Natural killer cell (primary cell): Measurements from ENCODE around the gene SCP2. TPM values are rescaled to one million over a fixed set of nuclear protein-coding genes. Genes with fewer than 3 reads are reported as not detected.
"Not testable (repeated sequence)": the region's sequence is repeated elsewhere in the genome, so short reads cannot be mapped to it uniquely, and the experiment has no call there.

Source experiments
- ATAC-seq, 3 donors: fragments of 150-1000 bp in 2 of 3; fragments of 200-7000 bp in 1 of 3; cut with Tn5 transposase; 1 replicate in 1 of 3; 2 replicates in 2 of 3; pipeline ENCODE4 v1.10.0; 2021; ENCODE audit warnings: mild to moderate bottlenecking in 2 of 3, moderate library complexity in 2 of 3
- DNase-seq, 2 donors: peaks; one replicate each; pipeline versions ENCODE4 v3.0.0 to v3.0.0-alpha.2; 2013 to 2021; ENCODE audit warnings: mixed read lengths in 1 of 2
- H3K27ac ChIP-seq: one replicate; pipeline ENCODE4 v1.5.1; 2013; ENCODE audit warnings: mild to moderate bottlenecking, low read length
- H3K27me3 ChIP-seq: one replicate; pipeline ENCODE4 v1.6.1; 2013; ENCODE audit warnings: low read length; ENCODE audit not compliant: control insufficient read depth, insufficient read depth
- H3K36me3 ChIP-seq: one replicate; pipeline ENCODE4 v1.6.1; 2013; ENCODE audit warnings: low read length; ENCODE audit not compliant: control insufficient read depth, insufficient read depth
- H3K4me1 ChIP-seq: one replicate; pipeline ENCODE4 v1.6.1; 2013; ENCODE audit warnings: low read length; ENCODE audit not compliant: control insufficient read depth, insufficient read depth
- H3K4me3 ChIP-seq: one replicate; pipeline ENCODE4 v1.5.1; 2013; ENCODE audit warnings: low read length
- H3K9me3 ChIP-seq: one replicate; pipeline ENCODE4 v1.6.1; 2013; ENCODE audit warnings: low read length; ENCODE audit not compliant: control insufficient read depth, insufficient read depth
- H3K27ac Mint-ChIP-seq, 2 donors: one replicate each; pipeline ENCODE4 v1.8.0; 2022; ENCODE audit warnings: mild to moderate bottlenecking in 2 of 2, mixed read lengths in 2 of 2, moderate library complexity in 1 of 2
- H3K27me3 Mint-ChIP-seq, 2 donors: one replicate each; pipeline ENCODE4 v1.8.0; 2022; ENCODE audit warnings: low read depth in 2 of 2, mixed read lengths in 2 of 2
- H3K36me3 Mint-ChIP-seq: one replicate; pipeline ENCODE4 v1.8.0; 2022; ENCODE audit warnings: mixed read lengths
- H3K4me1 Mint-ChIP-seq, 2 donors: one replicate each; pipeline ENCODE4 v1.8.0; 2022; ENCODE audit warnings: mixed read lengths in 2 of 2
- H3K4me3 Mint-ChIP-seq: one replicate; pipeline ENCODE4 v1.8.0; 2022; ENCODE audit warnings: mild to moderate bottlenecking, moderate library complexity, mixed read lengths
- H3K9me3 Mint-ChIP-seq, 2 donors: one replicate each; pipeline ENCODE4 v1.8.0; 2022; ENCODE audit warnings: mixed read lengths in 2 of 2
- WGBS: methylation state at CpG from one replicate; pipeline ENCODE4 v1.1.7; 2013; ENCODE audit warnings: missing lambda C conversion rate; ENCODE audit not compliant: insufficient coverage; 5-methylcytosine and 5-hydroxymethylcytosine counted together
- intact Hi-C: fragments of 100-400 bp; cut with micrococcal nuclease; formaldehyde crosslinking; loops from one replicate; pipeline ENCODE4 v1.14.2; 2022
- total RNA-seq, 4 donors: library from RNA; stranded (reverse); fragments of 120-200 nt in 1 of 4; gene quantifications; one replicate each; pipeline versions ENCODE4 v1.2.3 to v1.2.4, GENCODE V29; 2013 to 2022
- TF ChIP-seq, protein P1 (sequence below): fragments of 200-600 bp; IDR thresholded peaks from one replicate; pipeline ENCODE4 v1.8.0; 2022; ENCODE audit warnings: antibody characterized with exemption

SCP2 gene
- total RNA-seq, 3 donors from 2014 or later (not counting 1 experiment from before 2014, with no cell fraction given), result 90.0 to 118 (median 105) TPM

DNA sequence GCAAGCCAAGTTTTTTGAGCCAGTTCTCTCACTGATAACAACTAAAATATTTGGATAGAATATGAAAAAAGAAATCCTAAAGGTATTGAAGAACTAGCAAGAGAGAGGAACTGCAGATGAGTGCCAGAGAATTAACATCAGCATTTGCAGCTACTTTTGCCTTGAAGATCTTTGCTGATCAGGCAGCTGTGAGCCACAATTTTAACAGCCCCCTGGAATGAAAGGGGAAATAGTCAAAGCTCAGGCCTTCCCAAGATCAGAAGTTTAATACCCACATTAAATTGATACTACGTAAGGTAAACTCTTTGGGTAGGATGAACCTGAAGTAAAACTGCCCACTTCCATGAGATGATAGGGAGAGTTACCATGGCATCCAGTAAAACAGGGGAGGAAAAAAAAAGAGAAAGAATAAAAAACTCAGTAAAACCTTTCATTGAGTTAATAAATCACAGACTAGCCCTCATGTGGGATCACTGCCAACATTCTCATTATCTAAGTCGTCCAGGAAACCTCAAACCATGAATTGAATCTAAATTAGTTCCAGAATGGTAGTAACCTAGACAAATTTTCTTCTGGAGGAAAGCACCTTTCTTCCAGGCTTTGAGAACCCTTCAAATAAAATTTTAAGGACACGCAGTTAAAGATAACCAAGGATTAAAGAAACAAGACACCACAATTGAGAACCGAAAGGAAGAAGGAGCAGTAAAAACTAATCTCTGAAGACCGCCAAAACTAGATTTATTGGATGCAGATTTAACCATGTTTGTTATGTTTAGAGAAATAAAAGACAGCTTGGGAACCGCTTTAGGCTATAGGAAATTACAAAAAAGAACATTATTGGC, 28.3 kb downstream of the SCP2 start:
- DNase-seq (no peak), ATAC-seq (no peak)
- TF ChIP-seq, protein P1, sequence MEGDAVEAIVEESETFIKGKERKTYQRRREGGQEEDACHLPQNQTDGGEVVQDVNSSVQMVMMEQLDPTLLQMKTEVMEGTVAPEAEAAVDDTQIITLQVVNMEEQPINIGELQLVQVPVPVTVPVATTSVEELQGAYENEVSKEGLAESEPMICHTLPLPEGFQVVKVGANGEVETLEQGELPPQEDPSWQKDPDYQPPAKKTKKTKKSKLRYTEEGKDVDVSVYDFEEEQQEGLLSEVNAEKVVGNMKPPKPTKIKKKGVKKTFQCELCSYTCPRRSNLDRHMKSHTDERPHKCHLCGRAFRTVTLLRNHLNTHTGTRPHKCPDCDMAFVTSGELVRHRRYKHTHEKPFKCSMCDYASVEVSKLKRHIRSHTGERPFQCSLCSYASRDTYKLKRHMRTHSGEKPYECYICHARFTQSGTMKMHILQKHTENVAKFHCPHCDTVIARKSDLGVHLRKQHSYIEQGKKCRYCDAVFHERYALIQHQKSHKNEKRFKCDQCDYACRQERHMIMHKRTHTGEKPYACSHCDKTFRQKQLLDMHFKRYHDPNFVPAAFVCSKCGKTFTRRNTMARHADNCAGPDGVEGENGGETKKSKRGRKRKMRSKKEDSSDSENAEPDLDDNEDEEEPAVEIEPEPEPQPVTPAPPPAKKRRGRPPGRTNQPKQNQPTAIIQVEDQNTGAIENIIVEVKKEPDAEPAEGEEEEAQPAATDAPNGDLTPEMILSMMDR, result no peak
- Histone ChIP-seq H3K4me3 (no peak overlapping the region), H3K36me3 (no peaks in the 10 kb centered on the region), H3K4me1 (no peaks in the 10 kb centered on the region), H3K27ac (no peak overlapping the region), H3K9me3 (no peaks in the 10 kb centered on the region), H3K27me3 (no peaks in the 10 kb centered on the region)
- H3K4me3 Mint-ChIP-seq, result no peak overlapping the region
- H3K27me3 Mint-ChIP-seq, result no peaks in the 10 kb centered on the region
- no peaks in the 10 kb centered on the region for H3K4me1 Mint-ChIP-seq
- intact Hi-C loops, result no loop called here
- no peak overlapping the region for H3K27ac Mint-ChIP-seq
- WGBS, result 57% methylated on average over 4 of the region's 6 CpGs
- H3K9me3 Mint-ChIP-seq, result no peaks in the 10 kb centered on the region
- no peaks in the 10 kb centered on the region for H3K36me3 Mint-ChIP-seq

DNA sequence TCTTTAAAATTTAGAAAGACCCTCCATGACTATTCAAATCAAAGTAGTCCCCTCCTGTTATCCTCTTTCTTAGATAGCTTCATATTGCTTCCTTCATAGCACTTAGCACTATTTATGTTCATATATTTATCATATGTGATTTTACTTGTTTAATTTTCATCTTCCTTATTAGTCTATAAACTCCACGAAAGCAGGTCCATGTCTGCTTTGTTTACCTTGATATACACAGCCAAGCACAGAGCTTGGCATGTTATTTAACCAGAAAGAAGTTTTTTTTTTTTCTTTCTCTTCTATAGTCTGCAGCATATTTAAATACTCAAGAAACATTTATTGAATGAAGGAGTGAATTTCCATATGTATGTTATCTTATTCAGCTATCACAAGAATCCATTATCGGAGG, 36.0 kb downstream of the SCP2 start:
- Mint-ChIP-seq H3K4me1 (no peaks in the 10 kb centered on the region), H3K36me3 (no peaks in the 10 kb centered on the region), H3K9me3 (no peaks in the 10 kb centered on the region), H3K27me3 (no peaks in the 10 kb centered on the region), H3K27ac (no peak overlapping the region), H3K4me3 (no peak overlapping the region)
- Histone ChIP-seq H3K27ac (no peak overlapping the region), H3K4me1 (no peaks in the 10 kb centered on the region), H3K36me3 (no peaks in the 10 kb centered on the region), H3K27me3 (no peaks in the 10 kb centered on the region), H3K9me3 (no peaks in the 10 kb centered on the region), H3K4me3 (no peak overlapping the region)
- TF ChIP-seq, protein P1, result no peak
- DNase-seq (no peak), ATAC-seq (no peak)
- intact Hi-C loops, result no loop called here
- WGBS, result no CpG with 5 or more reads among the region's 2 CpGs

DNA sequence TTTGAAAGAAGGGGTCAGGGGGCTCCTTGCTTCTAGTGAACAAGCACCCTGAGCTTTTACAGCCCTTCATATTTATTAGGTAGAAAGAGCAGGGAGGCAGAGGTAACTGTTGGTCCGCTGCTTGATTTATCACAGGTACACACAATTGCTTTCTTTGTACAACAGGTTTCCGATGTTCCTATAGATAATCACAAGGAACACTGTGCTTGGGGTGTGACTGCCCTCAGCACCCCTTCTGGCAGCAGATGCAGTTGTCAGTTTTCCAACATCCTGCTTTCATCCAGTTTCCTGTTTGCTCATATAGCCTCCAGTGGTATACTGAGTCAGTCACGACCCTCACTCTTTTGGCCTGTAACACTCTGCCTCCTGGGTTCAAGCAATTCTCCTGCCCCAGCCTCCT, 40.6 kb downstream of the SCP2 start:
- intact Hi-C loops, result no loop called here
- Mint-ChIP-seq H3K27ac (no peak overlapping the region), H3K4me3 (no peak overlapping the region), H3K9me3 (no peaks in the 10 kb centered on the region), H3K27me3 (no peaks in the 10 kb centered on the region), H3K4me1 (no peaks in the 10 kb centered on the region), H3K36me3 (no peaks in the 10 kb centered on the region)
- no peaks in the 10 kb centered on the region for H3K36me3 ChIP-seq
- H3K27ac ChIP-seq, result no peak overlapping the region
- TF ChIP-seq, protein P1, result no peak
- WGBS, result 94% methylated on average over 3 of the region's 3 CpGs
- no peaks in the 10 kb centered on the region for H3K4me1 ChIP-seq
- no peak overlapping the region for H3K4me3 ChIP-seq
- no peaks in the 10 kb centered on the region for H3K27me3 ChIP-seq
- no peak for DNase-seq
- no peak for ATAC-seq
- H3K9me3 ChIP-seq, result no peaks in the 10 kb centered on the region

DNA sequence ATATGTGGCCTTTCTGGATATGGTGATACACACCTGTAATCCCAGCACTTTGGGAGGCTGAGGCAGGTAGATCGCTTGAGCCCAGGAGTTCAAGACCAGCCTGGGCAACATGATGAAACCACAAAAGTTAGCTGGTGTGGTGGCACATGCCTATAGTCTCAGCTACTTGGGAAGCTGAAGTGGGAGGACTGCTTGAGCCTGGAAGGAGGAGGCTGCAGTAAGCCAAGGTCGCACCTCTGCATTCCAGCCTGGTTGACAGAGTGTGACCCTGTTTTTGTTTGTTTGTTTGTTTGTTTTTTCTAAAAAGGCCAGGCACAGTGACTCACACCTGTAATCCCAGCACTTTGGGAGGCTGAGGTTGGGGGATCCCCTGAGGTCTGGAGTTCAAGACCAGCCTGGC, 42.2 kb downstream of the SCP2 start:
- H3K36me3 ChIP-seq, H3K36me3 Mint-ChIP-seq, H3K4me3 ChIP-seq, H3K4me1 ChIP-seq, H3K27ac ChIP-seq, intact Hi-C loops, ATAC-seq, H3K4me1 Mint-ChIP-seq, H3K27me3 Mint-ChIP-seq, H3K9me3 ChIP-seq, DNase-seq, H3K4me3 Mint-ChIP-seq, H3K27ac Mint-ChIP-seq, H3K27me3 ChIP-seq, H3K9me3 Mint-ChIP-seq: not testable (repeated sequence)
- 94% methylated on average over 2 of the region's 2 CpGs for whole genome bisulfite sequencing
